Liver (tissue), 3 donors: ENCODE measurements around the gene TIGD2.

Source experiments
- CTCF ChIP-seq: fragments of 150-350 bp; IDR thresholded peaks from 2 replicates; pipeline ENCODE4 v1.5.1; 2017; ENCODE audit warnings: improper control_type of control experiment, low read depth, low read length; ENCODE audit not compliant: missing input control
- EGR1 ChIP-seq, 2 donors: IDR thresholded peaks; 2 replicates each; pipeline ENCODE4 v1.6.1; 2016 to 2018; ENCODE audit warnings: antibody characterized with exemption in 2 of 2, low read depth in 2 of 2
- FOXA1 ChIP-seq: IDR thresholded peaks from 2 replicates; pipeline ENCODE4 v1.6.1; 2016; ENCODE audit warnings: antibody characterized with exemption
- GABPA ChIP-seq, 2 donors: IDR thresholded peaks in 1 of 2; conservative IDR thresholded peaks in 1 of 2; 2 replicates each; pipeline ENCODE4 v1.6.1; 2016; ENCODE audit warnings: antibody characterized with exemption in 2 of 2, mild to moderate bottlenecking in 1 of 2, moderate library complexity in 1 of 2
- JUND ChIP-seq, 2 donors: IDR thresholded peaks; 2 replicates each; pipeline ENCODE4 v1.6.1; 2016; ENCODE audit warnings: antibody characterized with exemption in 2 of 2
- RAD21 ChIP-seq, 2 donors: IDR thresholded peaks; 2 replicates each; pipeline ENCODE4 v1.6.1; 2016; ENCODE audit warnings: antibody characterized with exemption in 2 of 2, mild to moderate bottlenecking in 2 of 2
- REST ChIP-seq: IDR thresholded peaks from 2 replicates; pipeline ENCODE4 v1.6.1; 2016; ENCODE audit warnings: antibody characterized with exemption, mild to moderate bottlenecking
- YY1 ChIP-seq: IDR thresholded peaks from 2 replicates; pipeline ENCODE4 v1.6.1; 2016; ENCODE audit warnings: antibody characterized with exemption, mild to moderate bottlenecking
- donor health status: healthy.
- donor health status: healthy.

DNA sequence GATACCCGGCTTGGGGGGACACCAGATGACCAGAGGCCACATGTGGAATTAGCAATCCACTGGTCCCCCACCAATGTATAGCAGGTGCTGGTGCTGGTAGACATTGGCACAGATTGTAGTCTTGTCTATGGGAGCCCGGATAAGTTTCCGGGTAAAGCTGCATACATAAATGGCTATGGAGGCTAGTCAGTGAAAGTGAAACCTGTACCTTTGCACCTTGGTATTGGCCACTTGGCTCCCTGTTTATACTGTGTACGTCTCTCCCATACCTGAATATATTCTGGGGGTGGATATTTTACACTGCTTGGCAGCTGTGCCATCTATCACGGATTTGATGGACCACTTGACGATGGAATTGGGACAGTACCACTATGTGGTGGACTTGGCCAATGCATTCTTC lies 5.6 kb upstream of the TIGD2 start:
- TF ChIP-seq JUND (IDR thresholded peaks at IDR 0.05) = no peak
- no peak for TF ChIP-seq YY1
- no peak for TF ChIP-seq CTCF
- TF ChIP-seq EGR1 (IDR thresholded peaks at IDR 0.05; ENCODE audit: low read depth in 2 of 2) = no peak
- TF ChIP-seq FOXA1 = no peak
- no peak for TF ChIP-seq REST
- no peak for TF ChIP-seq GABPA (IDR thresholded peaks at IDR 0.05 in 1 of 2, conservative IDR thresholded peaks at IDR 0.05 in 1 of 2)
- TF ChIP-seq RAD21 (IDR thresholded peaks at IDR 0.05) = no peak
